Muscle of arm (tissue), 14 donors: Measurements from ENCODE around the gene ARIH2. TPM values are rescaled to one million over a fixed set of nuclear protein-coding genes. Genes with fewer than 3 reads are reported as not detected.
A peak's percentile ranks its signal among the peaks of the same experiment; 100 is the strongest.
"Not testable (repeated sequence)": the region's sequence is repeated elsewhere in the genome, so short reads cannot be mapped to it uniquely, and the experiment has no call there.

ENCODE experiments used
- DNase-seq: peaks from one replicate; pipeline ENCODE4 v3.0.0-alpha.2; 2013
- long read RNA-seq, 11 donors: transcript quantifications; one replicate each; lab custom pipeline, GENCODE V29; 2026
- polyA plus RNA-seq, 12 donors: library from polyadenylated mRNA; unstranded; fragments of 120-200 nt; gene quantifications; one replicate each; pipeline ENCODE4 v1.2.1, GENCODE V29; 2013; ENCODE audit not compliant: insufficient read length in 12 of 12

Gene ARIH2
- 10 to 100 TPM in 11 of 12 donors, not detected in 1; 48.3 to 95.2 (median 61.1) TPM for polyA plus RNA-seq
- long read RNA-seq, donor 1, full-length matches to known transcripts = 6 of 501 reads
- long read RNA-seq, donor 1, partial matches to known transcripts = 495 of 501 reads
- long read RNA-seq, donor 1, other reads (novel, unspliced or antisense) = 0 of 501 reads
- long read RNA-seq, donor 2, full-length matches to known transcripts = 11 of 11 reads
- long read RNA-seq, donor 2, partial matches to known transcripts = 0 of 11 reads
- long read RNA-seq, donor 2, other reads (novel, unspliced or antisense) = 0 of 11 reads
- long read RNA-seq, donor 3, full-length matches to known transcripts = 2 of 2 reads
- long read RNA-seq, donor 3, partial matches to known transcripts = 0 of 2 reads
- long read RNA-seq, donor 3, other reads (novel, unspliced or antisense) = 0 of 2 reads
- long read RNA-seq, donor 4, partial matches to known transcripts = 18 of 23 reads
- long read RNA-seq, donor 4, other reads (novel, unspliced or antisense) = 0 of 23 reads
- long read RNA-seq, donor 5, full-length matches to known transcripts = 11 of 20 reads
- long read RNA-seq, donor 5, partial matches to known transcripts = 9 of 20 reads
- long read RNA-seq, donor 5, other reads (novel, unspliced or antisense) = 0 of 20 reads
- long read RNA-seq, donor 6, partial matches to known transcripts = 14 of 16 reads
- long read RNA-seq, donor 6, other reads (novel, unspliced or antisense) = 0 of 16 reads
- long read RNA-seq, donor 7, full-length matches to known transcripts = 6 of 15 reads
- long read RNA-seq, donor 7, partial matches to known transcripts = 9 of 15 reads
- long read RNA-seq, donor 7, other reads (novel, unspliced or antisense) = 0 of 15 reads
- long read RNA-seq, donor 8, partial matches to known transcripts = 13 of 26 reads
- long read RNA-seq, donor 8, other reads (novel, unspliced or antisense) = 0 of 26 reads
- long read RNA-seq, donor 9, partial matches to known transcripts = 7 of 7 reads
- long read RNA-seq, donor 9, other reads (novel, unspliced or antisense) = 0 of 7 reads
- long read RNA-seq, donor 10, partial matches to known transcripts = 5 of 9 reads
- long read RNA-seq, donor 10, other reads (novel, unspliced or antisense) = 0 of 9 reads
- long read RNA-seq, donor 11, full-length matches to known transcripts = 6 of 26 reads
- long read RNA-seq, donor 11, partial matches to known transcripts = 20 of 26 reads
- long read RNA-seq, donor 11, other reads (novel, unspliced or antisense) = 0 of 26 reads

DNA sequence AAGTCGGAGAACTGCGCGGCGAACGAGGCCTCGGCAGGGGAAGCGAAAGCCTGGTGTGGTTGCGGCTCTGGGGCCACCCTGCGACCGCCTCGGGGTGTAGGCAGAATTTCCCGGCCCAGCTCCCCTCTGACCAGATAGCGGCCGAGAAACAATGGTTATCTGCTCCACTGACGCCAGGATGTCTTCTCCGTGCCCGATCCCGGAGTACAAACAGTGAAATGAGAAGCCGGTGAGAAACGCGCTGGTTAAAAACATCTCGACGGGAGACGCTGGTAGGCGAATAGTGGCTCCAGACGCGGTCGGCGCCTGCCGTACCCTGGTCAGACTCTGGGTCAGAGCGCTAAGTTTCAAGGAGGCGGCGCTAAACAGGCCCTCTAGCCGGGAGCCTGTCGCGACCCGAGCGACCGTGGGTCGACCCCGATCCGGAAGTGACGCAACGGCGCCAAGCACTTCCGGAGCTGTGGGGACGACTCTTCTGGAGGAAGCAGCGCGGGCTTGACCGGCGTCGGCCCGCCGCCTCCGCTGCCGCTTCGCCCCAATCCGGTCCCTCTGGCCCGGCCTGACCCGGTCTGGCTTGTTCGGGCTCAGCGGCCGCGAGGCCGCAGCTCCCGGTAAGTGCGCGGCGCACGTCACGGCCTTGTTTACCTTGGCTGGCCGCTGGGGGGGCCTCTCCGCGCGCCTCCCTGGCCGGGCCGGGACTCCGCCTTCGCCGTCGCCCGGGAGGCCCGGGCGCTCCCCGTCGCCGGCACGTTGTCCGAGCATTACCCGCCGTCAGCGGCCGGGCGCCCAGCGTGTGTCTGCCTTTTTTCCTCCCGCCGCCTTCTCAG, at the start of gene ARIH2:
Gene ARIH2, plus strand, starts transcription at position 455 of the 827 bp plus-strand sequence. CDS start 8,717 bp downstream, outside the sequence.
- DNase-seq = peak; percentile 96

- DNase-seq = no peak
Measured at GRCh38 chr3:48877671-48878070, 41.0 kb upstream of the ARIH2 start.

- no peak for DNase-seq
Measured at GRCh38 chr3:48879307-48879993, 39.2 kb upstream of the ARIH2 start.

DNA sequence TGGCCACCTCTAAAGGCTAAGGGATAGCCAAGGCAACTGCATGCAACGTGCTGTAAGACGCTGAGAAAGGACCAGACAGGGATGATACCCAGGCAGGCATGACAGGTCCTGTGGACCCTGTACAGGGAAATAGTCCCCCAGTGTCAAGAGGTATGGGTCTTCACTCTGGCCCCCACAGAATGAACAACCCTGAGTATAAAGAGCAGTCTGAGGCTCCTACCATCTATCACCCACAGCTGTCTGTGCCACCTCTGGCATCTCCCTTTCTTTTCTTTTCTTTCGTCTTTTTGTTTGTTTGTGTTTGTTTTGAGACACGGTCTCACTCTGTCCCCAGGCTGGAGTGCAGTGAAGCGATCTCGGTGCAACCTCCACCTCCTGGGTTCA, 38.7 kb upstream of the ARIH2 start:
- DNase-seq = no peak

DNA sequence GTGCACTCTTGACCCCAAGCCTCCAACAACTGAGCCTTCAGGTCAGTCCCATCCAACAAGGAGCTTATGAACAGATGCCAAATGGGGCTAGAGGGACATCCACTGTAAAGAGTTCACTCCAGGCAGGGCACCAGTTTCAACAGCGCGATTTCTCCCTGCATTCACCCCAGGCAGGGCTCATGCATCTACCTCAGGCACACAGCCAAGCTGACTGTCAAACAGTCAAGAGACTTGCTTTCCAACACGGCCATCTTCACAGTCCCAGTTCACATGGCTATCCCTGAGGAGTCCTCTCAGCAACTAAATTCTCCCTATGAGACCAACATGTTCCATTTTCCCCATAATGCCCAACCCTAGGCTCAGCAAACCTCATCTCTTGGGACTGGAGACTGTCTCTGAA, 37.6 kb upstream of the ARIH2 start:
- DNase-seq = no peak

- DNase-seq = no peak
Measured at GRCh38 chr3:48881652-48882114, 37.0 kb upstream of the ARIH2 start.

DNA sequence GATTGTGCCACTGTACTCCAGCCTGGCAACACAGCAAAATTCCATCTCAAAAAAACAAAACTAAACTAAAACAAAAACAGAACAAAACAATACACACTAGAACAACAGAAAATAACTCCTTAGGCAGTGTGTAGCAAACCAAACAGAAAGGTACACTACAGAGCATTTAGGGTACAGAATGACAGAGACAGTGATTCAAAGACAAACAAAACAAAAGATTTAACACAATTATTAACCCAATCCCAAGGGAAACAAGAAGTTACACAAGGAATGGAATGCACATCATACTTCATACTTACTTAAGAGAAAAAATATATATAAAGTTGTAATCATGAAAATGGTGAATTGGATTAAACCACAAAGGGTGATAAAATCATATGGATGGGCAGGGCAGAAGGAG, 32.9 kb upstream of the ARIH2 start:
- DNase-seq = no peak

GRCh38 chr3:48891606-48892005, 27.0 kb upstream of the ARIH2 start:
- no peak for DNase-seq

DNA sequence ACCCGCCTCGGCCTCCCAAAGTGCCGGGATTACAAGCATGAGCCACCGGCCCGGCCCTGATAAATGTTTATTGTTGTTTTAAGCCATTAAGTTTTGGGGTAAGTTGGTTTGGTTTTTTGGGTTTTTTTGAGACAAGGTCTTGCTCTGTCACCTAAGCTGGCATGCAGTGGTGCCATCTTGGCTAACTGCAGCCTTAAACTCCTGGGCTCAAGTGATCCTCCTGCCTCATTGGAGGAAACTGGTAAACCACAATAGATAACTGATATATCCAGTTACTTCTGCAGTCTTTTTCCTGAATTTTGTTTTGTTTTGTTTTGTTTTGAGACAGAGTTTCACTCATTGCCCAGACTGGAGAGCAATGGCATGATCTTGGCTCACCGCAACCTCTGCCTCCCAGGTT, 24.1 kb upstream of the ARIH2 start:
- DNase-seq = no peak

GRCh38 chr3:48896936-48897335, 21.7 kb upstream of the ARIH2 start:
- no peak for DNase-seq

GRCh38 chr3:48897460-48898376, 20.9 kb upstream of the ARIH2 start:
- no peak for DNase-seq

GRCh38 chr3:48898383-48899234, 20.0 kb upstream of the ARIH2 start, which contains the start of gene SLC25A20:
TSS of gene SLC25A20 (minus strand) at chr3:48898882. CDS start at chr3:48898794, 88 bp downstream.
- DNase-seq = peak; percentile 82

DNA sequence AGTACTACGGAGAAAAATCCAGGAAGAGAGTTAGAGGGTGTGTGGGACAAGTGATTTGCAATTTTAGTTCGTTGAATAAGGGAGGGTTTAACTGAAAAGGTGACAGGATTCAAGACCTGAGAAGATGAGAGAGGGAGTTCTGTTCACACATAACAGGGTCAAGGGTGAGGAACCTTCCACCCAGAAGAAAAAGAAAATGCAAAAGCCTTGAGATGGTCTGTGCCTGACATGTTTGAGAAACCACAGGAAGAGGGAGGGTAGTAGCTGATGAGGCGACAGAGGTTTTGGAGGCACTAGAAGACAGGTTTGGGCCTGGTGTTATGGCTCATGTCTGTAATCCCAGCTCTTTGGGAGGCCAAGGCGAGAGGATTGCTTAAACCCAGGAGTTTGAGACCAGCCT, 19.4 kb upstream of the ARIH2 start:
- DNase-seq = no peak

- not testable (repeated sequence) for DNase-seq
Measured at GRCh38 chr3:48907026-48907425, 11.6 kb upstream of the ARIH2 start.

DNA sequence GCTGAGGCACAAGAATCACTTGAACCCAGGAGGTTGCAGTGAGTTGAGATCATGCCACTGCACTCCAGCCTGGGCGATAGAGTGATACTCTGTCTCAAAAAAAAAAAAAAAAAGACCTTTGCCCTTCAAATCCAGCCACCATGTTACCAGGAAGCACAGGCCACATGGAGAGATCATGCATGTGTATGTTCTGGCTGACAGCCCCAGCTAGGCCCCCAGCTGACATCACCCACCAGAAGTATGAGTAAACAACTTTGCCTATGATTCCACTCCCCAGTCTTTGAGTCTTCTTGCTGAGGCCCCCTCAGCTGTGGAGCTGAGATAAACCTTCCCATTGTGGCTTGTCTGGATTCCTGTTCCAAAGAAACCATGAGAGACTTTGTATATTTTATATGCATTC, 3.3 kb upstream of the ARIH2 start:
- no peak for DNase-seq

DNA sequence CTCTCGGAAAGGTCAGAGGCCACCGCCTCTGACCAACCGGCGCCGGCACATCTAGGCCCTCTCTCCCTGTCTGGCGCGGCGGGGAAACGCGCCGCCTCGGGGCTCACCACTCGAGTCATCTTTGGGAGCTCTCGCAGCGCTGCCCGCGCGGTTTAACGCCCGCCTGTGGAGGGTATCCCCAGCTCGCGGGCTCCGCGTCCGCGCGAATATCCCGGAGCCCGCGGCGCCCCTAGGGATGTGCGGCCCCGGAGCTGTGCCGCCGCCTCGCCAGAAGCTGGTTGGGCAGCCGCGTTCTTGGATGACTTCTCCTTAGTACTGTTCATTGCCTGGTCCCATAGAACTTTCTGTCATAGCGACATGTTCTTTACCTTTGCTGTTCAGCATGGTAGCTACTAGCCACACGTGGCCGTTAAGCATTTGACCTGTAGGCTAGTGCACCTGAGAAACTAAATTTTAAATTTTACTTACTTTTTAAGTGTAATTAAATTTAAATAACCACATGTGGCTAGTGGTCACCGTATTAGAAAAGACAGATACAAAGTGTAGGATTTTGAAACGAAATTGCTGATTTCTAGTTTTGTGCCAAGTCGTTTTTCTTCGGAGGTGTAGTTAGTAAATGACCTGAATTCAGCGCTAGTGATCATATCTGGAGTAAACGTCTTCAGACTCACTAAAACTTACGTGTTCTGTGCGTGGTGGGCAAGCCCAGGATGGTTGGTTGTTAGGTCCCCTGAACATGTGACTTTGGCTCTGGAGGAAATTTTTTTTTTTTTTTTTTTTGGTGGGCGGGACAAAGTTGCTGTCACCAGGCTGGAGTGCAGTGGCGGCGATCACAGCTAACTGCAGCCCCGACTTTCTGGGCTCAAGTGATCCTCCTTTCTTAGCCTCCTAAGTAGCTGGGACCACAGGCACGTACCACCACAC, 835 bp downstream of the ARIH2 start:
- peak; percentile 37 for DNase-seq
